Activated CD4-positive, alpha-beta T cell treated with anti-CD3 and anti-CD28 coated beads, Interleukin-2, amount 10 ng/mL, durations not matched to agents 24 days and 14 days (primary cell): ENCODE results near the gene ANO3. TPM values are rescaled to one million over a fixed set of nuclear protein-coding genes. Genes with fewer than 3 reads are reported as not detected.

ENCODE experiments used
- DNase-seq: peaks from one replicate; pipeline ENCODE4 v3.0.0; 2022
- H3K27ac Mint-ChIP-seq: one replicate; pipeline ENCODE4 v1.8.0; 2022; ENCODE audit warnings: mild to moderate bottlenecking, mixed read lengths
- H3K27me3 Mint-ChIP-seq: one replicate; pipeline ENCODE4 v1.8.0; 2022; ENCODE audit warnings: mixed read lengths
- H3K36me3 Mint-ChIP-seq: one replicate; pipeline ENCODE4 v1.8.0; 2022; ENCODE audit warnings: low read depth, mild to moderate bottlenecking, mixed read lengths
- H3K4me1 Mint-ChIP-seq: one replicate; pipeline ENCODE4 v1.8.0; 2021; ENCODE audit warnings: mixed read lengths
- H3K4me3 Mint-ChIP-seq: one replicate; pipeline ENCODE4 v1.8.0; 2022; ENCODE audit warnings: mild to moderate bottlenecking, moderate library complexity, mixed read lengths
- H3K9me3 Mint-ChIP-seq: one replicate; pipeline ENCODE4 v1.8.0; 2021; ENCODE audit warnings: mixed read lengths
- intact Hi-C: fragments of 100-400 bp; cut with micrococcal nuclease; formaldehyde crosslinking; loops from one replicate; pipeline ENCODE4 v1.15.1; 2023
- total RNA-seq: library from RNA; stranded (reverse); gene quantifications from 2 replicates; pipeline ENCODE4 v1.2.3, GENCODE V29; 2022

The ANO3 gene
- total RNA-seq, 1 donor from 2014 or later = not detected

- H3K36me3 Mint-ChIP-seq = no peaks in the 10 kb centered on the region
- H3K4me3 Mint-ChIP-seq = no peak overlapping the region
- peaks cover 3% of the 10 kb centered on the region for H3K9me3 Mint-ChIP-seq
- H3K27ac Mint-ChIP-seq = no peak overlapping the region
- intact Hi-C loops = no loop called here
- DNase-seq = no peak
- H3K27me3 Mint-ChIP-seq = no peaks in the 10 kb centered on the region
- no peaks in the 10 kb centered on the region for H3K4me1 Mint-ChIP-seq
These were observed 148.1 kb downstream of the ANO3 start for GRCh38 chr11:26480041-26480440.

DNA sequence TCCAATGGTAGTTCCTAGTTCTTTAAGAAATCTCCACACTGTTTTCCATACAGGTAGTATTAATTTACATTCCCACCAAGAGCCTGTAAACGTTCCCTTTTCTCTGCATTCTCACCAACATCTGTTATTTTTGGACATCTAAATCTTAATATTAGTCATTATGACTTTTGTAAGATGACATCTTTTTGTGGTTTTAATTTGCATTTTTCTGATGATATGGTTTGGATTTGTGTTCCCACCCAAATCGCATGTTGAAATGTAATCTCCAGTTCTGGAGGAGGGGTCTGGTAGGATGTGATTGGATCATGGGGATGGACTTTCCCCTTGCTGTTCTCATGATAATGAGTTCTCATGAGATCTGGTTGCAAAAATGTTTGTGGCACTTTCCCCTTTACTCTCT lies 151.2 kb downstream of the ANO3 start:
- H3K27me3 Mint-ChIP-seq = no peaks in the 10 kb centered on the region
- H3K9me3 Mint-ChIP-seq = peaks cover 3% of the 10 kb centered on the region
- DNase-seq = no peak
- intact Hi-C loops = no loop called here
- no peaks in the 10 kb centered on the region for H3K36me3 Mint-ChIP-seq
- H3K27ac Mint-ChIP-seq = no peak overlapping the region
- no peaks in the 10 kb centered on the region for H3K4me1 Mint-ChIP-seq
- no peak overlapping the region for H3K4me3 Mint-ChIP-seq

GRCh38 chr11:26490546-26490945 lies 158.6 kb downstream of the ANO3 start:
- no peak overlapping the region for H3K27ac Mint-ChIP-seq
- no peak for DNase-seq
- no peaks in the 10 kb centered on the region for H3K36me3 Mint-ChIP-seq
- H3K4me1 Mint-ChIP-seq = no peaks in the 10 kb centered on the region
- no peaks in the 10 kb centered on the region for H3K27me3 Mint-ChIP-seq
- intact Hi-C loops = no loop called here
- no peak overlapping the region for H3K4me3 Mint-ChIP-seq
- peaks cover 4% of the 10 kb centered on the region for H3K9me3 Mint-ChIP-seq

DNA sequence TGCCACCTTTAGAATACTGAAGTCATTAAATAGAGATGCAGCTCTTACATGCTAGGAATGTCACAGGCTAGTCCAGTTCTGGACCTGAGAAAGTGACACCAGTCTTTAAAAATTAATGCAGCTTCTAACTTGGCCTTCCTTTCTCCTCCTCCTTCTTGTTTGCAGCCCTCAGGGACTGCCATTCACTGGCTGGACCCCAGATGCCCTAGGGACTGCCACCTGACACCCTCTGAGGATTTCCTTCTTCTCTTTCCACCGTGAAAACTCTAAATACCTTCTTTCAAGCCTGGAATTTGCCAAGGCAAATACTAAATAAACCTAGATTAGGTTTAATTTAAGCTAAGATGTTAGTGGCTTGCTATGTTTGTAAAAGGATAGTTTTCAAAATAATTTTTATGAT lies 161.7 kb downstream of the ANO3 start:
- intact Hi-C loops = no loop called here
- DNase-seq = no peak
- no peak overlapping the region for H3K4me3 Mint-ChIP-seq
- no peak overlapping the region for H3K27ac Mint-ChIP-seq
- no peaks in the 10 kb centered on the region for H3K4me1 Mint-ChIP-seq
- no peaks in the 10 kb centered on the region for H3K36me3 Mint-ChIP-seq
- no peaks in the 10 kb centered on the region for H3K27me3 Mint-ChIP-seq
- H3K9me3 Mint-ChIP-seq = peaks cover under 1% of the 10 kb centered on the region

DNA sequence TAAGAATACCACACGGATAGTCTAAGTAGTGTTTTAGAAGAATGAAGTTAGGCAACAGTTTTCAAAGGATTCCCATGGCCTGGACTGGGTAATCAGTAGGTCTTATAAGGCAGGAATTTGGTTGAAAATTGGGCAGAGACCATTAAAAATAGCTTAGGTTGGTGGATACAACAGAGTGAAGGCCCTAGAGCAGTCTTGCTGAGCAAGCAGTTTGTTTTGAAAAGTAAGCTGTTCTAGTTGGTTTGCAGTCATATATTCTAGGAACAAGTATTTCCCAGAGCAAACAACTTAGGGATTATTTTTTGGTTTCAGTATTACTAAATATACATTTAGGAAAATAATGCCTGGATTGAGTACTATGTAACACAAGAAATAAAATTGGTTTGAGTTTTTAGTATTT lies 175.3 kb downstream of the ANO3 start:
- Mint-ChIP-seq H3K36me3 (no peaks in the 10 kb centered on the region), H3K4me3 (no peak overlapping the region), H3K4me1 (no peaks in the 10 kb centered on the region), H3K27ac (no peak overlapping the region), H3K9me3 (peaks cover 4% of the 10 kb centered on the region), H3K27me3 (no peaks in the 10 kb centered on the region)
- no peak for DNase-seq
- intact Hi-C loops = no loop called here

DNA sequence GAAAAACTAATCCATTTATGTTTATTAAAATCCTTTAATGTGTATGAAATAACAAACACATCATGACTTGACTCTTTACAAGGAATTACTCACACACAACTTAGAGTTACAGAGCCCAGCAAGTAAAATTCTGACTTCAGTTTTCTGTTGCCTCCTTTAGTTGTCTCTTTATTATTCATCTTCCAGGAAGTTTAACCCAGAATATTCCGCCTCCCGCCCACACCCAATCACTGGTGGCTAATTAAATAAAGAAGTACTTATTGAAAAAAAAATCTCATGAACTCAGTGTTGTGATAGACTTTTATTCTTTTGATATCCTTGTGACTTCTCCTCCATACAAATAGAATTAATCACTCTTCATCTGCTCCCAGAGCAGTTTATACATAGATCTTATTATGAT lies 178.2 kb downstream of the ANO3 start:
- peaks cover 3% of the 10 kb centered on the region for H3K9me3 Mint-ChIP-seq
- H3K27me3 Mint-ChIP-seq = no peaks in the 10 kb centered on the region
- H3K4me3 Mint-ChIP-seq = no peak overlapping the region
- no peaks in the 10 kb centered on the region for H3K36me3 Mint-ChIP-seq
- DNase-seq = no peak
- no peaks in the 10 kb centered on the region for H3K4me1 Mint-ChIP-seq
- H3K27ac Mint-ChIP-seq = no peak overlapping the region
- intact Hi-C loops = no loop called here

GRCh38 chr11:26510756-26511155 lies 178.8 kb downstream of the ANO3 start:
- Mint-ChIP-seq H3K9me3 (no peaks in the 10 kb centered on the region), H3K4me1 (no peaks in the 10 kb centered on the region), H3K4me3 (no peak overlapping the region), H3K27ac (no peak overlapping the region), H3K36me3 (no peaks in the 10 kb centered on the region), H3K27me3 (no peaks in the 10 kb centered on the region)
- intact Hi-C loops = no loop called here
- DNase-seq = no peak

DNA sequence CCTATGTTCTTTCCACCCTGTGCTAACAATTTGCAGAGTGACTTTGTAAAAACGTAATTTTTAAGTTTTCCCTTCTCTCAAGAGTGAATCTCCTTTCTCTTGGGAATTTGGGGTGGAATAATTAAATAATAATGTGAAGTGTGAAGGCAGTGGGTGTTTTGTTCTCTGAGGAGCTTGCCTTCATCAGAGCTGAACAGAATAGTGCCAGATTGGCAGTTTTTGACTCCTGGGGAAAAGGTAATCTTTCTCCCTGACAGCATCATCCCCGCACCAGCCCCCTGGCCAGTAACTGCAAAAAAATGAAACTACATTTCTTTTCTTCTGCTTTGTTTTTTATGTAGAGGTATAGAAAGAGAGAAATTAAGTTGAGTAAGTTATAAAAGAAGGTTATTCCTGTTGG lies 180.3 kb downstream of the ANO3 start:
- H3K9me3 Mint-ChIP-seq = no peaks in the 10 kb centered on the region
- intact Hi-C loops = no loop called here
- no peak overlapping the region for H3K4me3 Mint-ChIP-seq
- no peaks in the 10 kb centered on the region for H3K36me3 Mint-ChIP-seq
- H3K4me1 Mint-ChIP-seq = no peaks in the 10 kb centered on the region
- no peaks in the 10 kb centered on the region for H3K27me3 Mint-ChIP-seq
- no peak for DNase-seq
- H3K27ac Mint-ChIP-seq = no peak overlapping the region

DNA sequence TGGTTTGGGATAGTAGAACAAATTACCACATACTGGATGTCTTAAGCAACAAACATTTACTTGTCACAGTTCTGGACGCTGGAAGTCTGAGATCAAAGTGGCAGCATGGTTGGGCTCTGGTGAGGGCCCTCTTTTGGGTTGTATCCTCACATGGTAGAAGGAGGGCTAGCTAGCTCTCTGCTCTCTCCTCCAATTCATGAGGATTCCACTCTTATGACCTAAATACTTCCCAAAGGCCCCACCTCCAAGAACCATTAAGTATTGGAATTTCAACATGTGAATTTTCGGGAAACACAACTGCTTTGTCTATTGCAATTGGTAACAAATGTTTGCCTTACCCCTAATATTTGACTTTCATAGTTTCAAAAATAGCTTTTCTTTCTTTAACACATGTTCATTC lies 187.5 kb downstream of the ANO3 start:
- no peak overlapping the region for H3K27ac Mint-ChIP-seq

GRCh38 chr11:26522912-26523610 lies 191.1 kb downstream of the ANO3 start:
- no peaks in the 10 kb centered on the region for H3K4me1 Mint-ChIP-seq
- no peaks in the 10 kb centered on the region for H3K36me3 Mint-ChIP-seq
- H3K27me3 Mint-ChIP-seq = no peaks in the 10 kb centered on the region
- H3K4me3 Mint-ChIP-seq = no peak overlapping the region
- intact Hi-C loops = no loop called here
- H3K9me3 Mint-ChIP-seq = no peaks in the 10 kb centered on the region
- H3K27ac Mint-ChIP-seq = no peak overlapping the region
- no peak for DNase-seq

More for the DNA sequence above, 187.5 kb downstream of the ANO3 start:
- Mint-ChIP-seq H3K4me1 (no peaks in the 10 kb centered on the region), H3K27me3 (no peaks in the 10 kb centered on the region), H3K9me3 (no peaks in the 10 kb centered on the region), H3K4me3 (no peak overlapping the region), H3K36me3 (no peaks in the 10 kb centered on the region)
- no peak for DNase-seq
- intact Hi-C loops = no loop called here

DNA sequence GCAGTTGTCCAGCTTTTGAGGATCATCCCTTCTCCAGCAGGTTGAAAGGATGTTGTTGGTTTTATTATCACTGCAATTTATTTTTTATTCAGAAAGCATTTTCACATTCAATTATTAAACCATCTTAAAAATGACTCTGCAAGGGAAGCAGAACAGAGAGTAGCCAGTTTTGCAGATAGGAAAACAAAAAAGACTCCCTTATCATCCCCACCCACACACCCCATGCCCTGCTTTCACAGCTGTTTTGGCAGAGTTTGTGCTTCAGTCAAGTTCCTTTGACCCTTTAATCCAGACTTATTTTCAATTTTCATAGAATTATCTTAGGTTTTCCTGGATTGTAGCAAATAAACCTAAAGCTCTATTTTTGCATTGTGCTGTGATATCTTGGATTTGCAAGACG lies 195.8 kb downstream of the ANO3 start:
- no peak overlapping the region for H3K27ac Mint-ChIP-seq
- H3K9me3 Mint-ChIP-seq = no peaks in the 10 kb centered on the region
- DNase-seq = no peak
- intact Hi-C loops = no loop called here
- H3K27me3 Mint-ChIP-seq = no peaks in the 10 kb centered on the region
- no peaks in the 10 kb centered on the region for H3K4me1 Mint-ChIP-seq
- no peak overlapping the region for H3K4me3 Mint-ChIP-seq
- H3K36me3 Mint-ChIP-seq = no peaks in the 10 kb centered on the region

DNA sequence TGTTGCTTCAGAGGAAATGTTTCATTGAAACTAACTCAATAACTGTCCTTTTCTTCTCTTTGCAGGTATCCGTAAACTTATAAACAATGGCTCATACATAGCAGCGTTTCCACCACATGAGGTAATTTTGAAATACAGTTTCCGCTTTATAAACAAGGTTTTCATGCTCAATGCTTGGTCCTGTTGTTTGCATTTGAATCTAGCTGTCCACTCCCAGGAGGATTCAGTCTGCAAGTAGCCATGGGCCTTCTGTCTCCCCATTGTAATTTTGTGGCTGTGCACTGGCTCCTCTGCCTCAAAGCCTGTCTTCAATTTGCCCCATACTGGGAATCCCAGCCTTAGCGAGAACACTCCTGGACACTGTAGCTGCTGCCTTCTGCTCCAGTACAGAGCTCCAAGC lies 205.4 kb downstream of the ANO3 start:
- DNase-seq = no peak
- Mint-ChIP-seq H3K27ac (no peak overlapping the region), H3K4me3 (no peak overlapping the region), H3K9me3 (peaks cover 4% of the 10 kb centered on the region), H3K4me1 (no peaks in the 10 kb centered on the region), H3K27me3 (no peaks in the 10 kb centered on the region), H3K36me3 (no peaks in the 10 kb centered on the region)
- intact Hi-C loops = no loop called here

GRCh38 chr11:26539517-26539916 lies 207.6 kb downstream of the ANO3 start:
- no peak overlapping the region for H3K4me3 Mint-ChIP-seq
- no peaks in the 10 kb centered on the region for H3K27me3 Mint-ChIP-seq
- no peaks in the 10 kb centered on the region for H3K36me3 Mint-ChIP-seq

DNA sequence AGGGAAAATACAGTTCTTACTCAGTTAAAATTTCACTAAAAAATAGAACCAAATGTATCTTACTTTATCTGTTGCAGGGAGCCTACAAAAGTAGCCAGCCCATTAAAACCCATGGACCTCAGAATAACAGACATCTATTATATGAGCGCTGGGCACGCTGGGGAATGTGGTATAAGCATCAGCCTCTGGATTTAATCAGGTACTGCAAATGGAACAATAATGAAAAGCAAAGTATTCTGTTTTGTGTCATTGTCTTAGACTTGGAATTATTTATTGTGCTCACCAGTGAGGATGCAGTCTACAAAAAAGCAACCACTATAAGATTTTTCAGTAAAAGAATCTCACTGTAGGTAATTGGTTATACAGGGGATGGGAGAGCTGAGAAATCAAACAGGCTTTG lies 209.9 kb downstream of the ANO3 start:
- intact Hi-C loops = no loop called here
- no peaks in the 10 kb centered on the region for H3K27me3 Mint-ChIP-seq

More at GRCh38 chr11:26539517-26539916, 207.6 kb downstream of the ANO3 start:
- H3K27ac Mint-ChIP-seq = no peak overlapping the region
- intact Hi-C loops = no loop called here
- no peaks in the 10 kb centered on the region for H3K4me1 Mint-ChIP-seq
- no peak for DNase-seq
- peaks cover 4% of the 10 kb centered on the region for H3K9me3 Mint-ChIP-seq

DNA sequence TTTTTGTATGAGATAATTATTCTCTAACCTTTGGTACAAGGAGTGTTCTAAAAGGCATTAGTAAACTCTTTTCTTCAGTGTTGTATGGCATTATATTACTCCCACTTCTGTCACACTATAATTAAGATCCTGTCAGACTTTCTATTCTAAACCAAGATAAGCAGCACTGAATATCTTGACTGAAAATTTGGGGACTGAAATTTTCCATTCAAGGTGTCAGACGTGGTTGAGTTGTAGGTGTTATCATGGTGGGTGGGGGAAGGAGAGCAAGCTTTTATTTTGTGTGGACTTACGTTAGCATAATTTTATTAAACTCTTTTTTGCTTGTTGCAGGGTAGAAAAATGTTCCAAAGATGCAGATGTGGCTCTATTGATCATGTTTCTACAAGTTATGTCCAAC lies 217.2 kb downstream of the ANO3 start:
- H3K27ac Mint-ChIP-seq = no peak overlapping the region
- H3K36me3 Mint-ChIP-seq = no peaks in the 10 kb centered on the region
- H3K27me3 Mint-ChIP-seq = no peaks in the 10 kb centered on the region
- no peak for DNase-seq
- H3K9me3 Mint-ChIP-seq = no peaks in the 10 kb centered on the region
- no peaks in the 10 kb centered on the region for H3K4me1 Mint-ChIP-seq
- intact Hi-C loops = no loop called here
- no peak overlapping the region for H3K4me3 Mint-ChIP-seq

More for the DNA sequence above, 209.9 kb downstream of the ANO3 start:
- no peaks in the 10 kb centered on the region for H3K36me3 Mint-ChIP-seq
- H3K9me3 Mint-ChIP-seq = peaks cover 4% of the 10 kb centered on the region
- no peak overlapping the region for H3K4me3 Mint-ChIP-seq
- DNase-seq = no peak
- no peaks in the 10 kb centered on the region for H3K4me1 Mint-ChIP-seq
- no peak overlapping the region for H3K27ac Mint-ChIP-seq
